SK-N-SH (cell line): Measurements from ENCODE around the gene FGF18. TPM values are rescaled to one million over a fixed set of nuclear protein-coding genes. Genes with fewer than 3 reads are reported as not detected.

Experiments used
- CTCF ChIA-PET: fragments of 300-600, 350-600 bp; formaldehyde crosslinking; extraction: SDS; loops from one replicate; lab custom pipeline; 2021; lab: Yijun Ruan, JAX
- POLR2A ChIA-PET: fragments of 350-600 bp; sonication (Branson Sonifier 250); formaldehyde crosslinking; extraction: SDS; loops from one replicate; lab custom pipeline; 2020; ENCODE audit warnings: antibody characterized with exemption, inconsistent platforms; lab: Yijun Ruan, JAX
- DNase-seq: peaks from one replicate; pipeline ENCODE4 v3.0.0; 2012
- H2AFZ ChIP-seq: fragments of 200-600 bp; sonication (generic); 2 replicates; pipeline ENCODE4 v1.8.1; 2016; ENCODE audit warnings: antibody characterized with exemption, mild to moderate bottlenecking, low read depth
- H3F3A ChIP-seq: fragments of 200-600 bp; sonication (generic); replicated peaks from 2 replicates; pipeline ENCODE3; 2016; ENCODE audit warnings: antibody characterized with exemption, mild to moderate bottlenecking; ENCODE audit not compliant: insufficient read depth
- H3K27ac ChIP-seq, 2 experiments: fragments of 200-500 bp in 1 of 2; fragments of 200-600 bp in 1 of 2; sonication (Bioruptor generic) in 1 of 2; sonication (generic), shearing (Covaris generic) in 1 of 2; 2 replicates each; pipeline versions ENCODE4 v1.5.1 to v1.6.1; 2014 to 2016; ENCODE audit warnings: low read depth in 2 of 2, inconsistent platforms in 1 of 2, low read length in 1 of 2, mild to moderate bottlenecking in 1 of 2, mixed read lengths in 1 of 2
- H3K27me3 ChIP-seq: fragments of 200-600 bp; sonication (generic), shearing (Covaris generic); 2 replicates; pipeline ENCODE4 v1.6.1; 2016; ENCODE audit warnings: mixed run types; ENCODE audit not compliant: insufficient read depth
- H3K36me3 ChIP-seq, 2 experiments: fragments of 200-500 bp in 1 of 2; fragments of 200-600 bp in 1 of 2; sonication (Bioruptor generic) in 1 of 2; sonication (generic) in 1 of 2; replicated peaks in 1 of 2; 2 replicates each; pipeline versions ENCODE3 to v1.5.1; 2014 to 2016; ENCODE audit warnings: low read length in 1 of 2, mild to moderate bottlenecking in 1 of 2; ENCODE audit not compliant: insufficient read depth in 2 of 2, control insufficient read depth in 1 of 2
- H3K4me1 ChIP-seq, 2 experiments: fragments of 200-500 bp in 1 of 2; fragments of 200-600 bp in 1 of 2; sonication (Bioruptor generic) in 1 of 2; sonication (generic), shearing (Covaris generic) in 1 of 2; 2 replicates each; pipeline versions ENCODE4 v1.5.1 to v1.6.1; 2014 to 2016; ENCODE audit warnings: low read depth in 1 of 2, low read length in 1 of 2, mixed run types in 1 of 2; ENCODE audit not compliant: insufficient read depth in 2 of 2, control insufficient read depth in 1 of 2
- H3K4me2 ChIP-seq: fragments of 200-600 bp; sonication (generic), shearing (Covaris generic); 2 replicates; pipeline ENCODE4 v1.6.1; 2017; ENCODE audit warnings: mixed run types
- H3K4me3 ChIP-seq, 2 experiments: fragments of 200-500 bp in 1 of 2; fragments of 200-600 bp in 1 of 2; sonication (Bioruptor generic) in 1 of 2; sonication (generic), shearing (Covaris generic) in 1 of 2; 2 replicates each; pipeline versions ENCODE4 v1.5.1 to v1.8.1; 2014 to 2016; ENCODE audit warnings: low read depth in 2 of 2, inconsistent platforms in 1 of 2, low read length in 1 of 2, mild to moderate bottlenecking in 1 of 2, mixed read lengths in 1 of 2, moderate library complexity in 1 of 2
- H3K79me2 ChIP-seq: fragments of 200-600 bp; sonication (generic); 2 replicates; pipeline ENCODE4 v1.8.1; 2017; ENCODE audit warnings: mild to moderate bottlenecking; ENCODE audit not compliant: insufficient read depth
- H3K9ac ChIP-seq: fragments of 200-600 bp; sonication (generic); 2 replicates; pipeline ENCODE4 v1.6.1; 2017; ENCODE audit warnings: mixed run types
- H3K9me2 ChIP-seq: fragments of 200-600 bp; sonication (generic); 2 replicates; pipeline ENCODE4 v1.6.1; 2017; ENCODE audit warnings: mixed run types
- H3K9me3 ChIP-seq: fragments of 200-600 bp; sonication (generic); 2 replicates; pipeline ENCODE4 v1.6.1; 2017; ENCODE audit warnings: mixed run types, mild to moderate bottlenecking, moderate library complexity
- H4K20me1 ChIP-seq: fragments of 200-600 bp; sonication (generic); 2 replicates; pipeline ENCODE4 v1.6.1; 2017; ENCODE audit warnings: mild to moderate bottlenecking, mixed run types; ENCODE audit not compliant: insufficient read depth
- CHD2 ChIP-seq: fragments of 150-350 bp; IDR thresholded peaks from 2 replicates; pipeline ENCODE4 v1.6.1; 2018; ENCODE audit warnings: low read length; ENCODE audit not compliant: partially characterized antibody
- ELF1 ChIP-seq: IDR thresholded peaks from 2 replicates; pipeline ENCODE4 v1.4.0; 2012
- EP300 ChIP-seq, 2 experiments: IDR thresholded peaks; 2 replicates each; pipeline versions ENCODE4 v1.4.0 to v1.6.1; 2012; ENCODE audit warnings: borderline replicate concordance in 1 of 2, low read depth in 1 of 2, low read length in 1 of 2
- EZH2phosphoT487 ChIP-seq: fragments of 200-600 bp; sonication (generic); IDR thresholded peaks from 2 replicates; pipeline ENCODE4 v1.6.1; 2017; ENCODE audit warnings: low read depth, mixed run types, mild to moderate bottlenecking, antibody characterized with exemption, moderate library complexity, borderline replicate concordance
- FOSL2 ChIP-seq: IDR thresholded peaks from 2 replicates; pipeline ENCODE4 v1.4.0; 2012; ENCODE audit warnings: low read depth, mild to moderate bottlenecking, moderate library complexity, borderline replicate concordance
- FOXM1 ChIP-seq: IDR thresholded peaks from 2 replicates; pipeline ENCODE4 v1.4.0; 2012; ENCODE audit warnings: low read depth, mild to moderate bottlenecking
- GABPA ChIP-seq: IDR thresholded peaks from 2 replicates; pipeline ENCODE4 v1.4.0; 2012; ENCODE audit warnings: low read depth, mild to moderate bottlenecking
- IRF3 ChIP-seq: fragments of 150-350 bp; IDR thresholded peaks from 2 replicates; pipeline ENCODE4 v1.6.1; 2016; ENCODE audit warnings: mild to moderate bottlenecking, low read depth, low read length
- MXI1 ChIP-seq: IDR thresholded peaks from 2 replicates; pipeline ENCODE4 v1.6.1; 2012; ENCODE audit warnings: mild to moderate bottlenecking, low read depth, low read length, improper control_type of control experiment
- NFIC ChIP-seq: IDR thresholded peaks from 2 replicates; pipeline ENCODE4 v1.4.0; 2012; ENCODE audit warnings: borderline replicate concordance
- POLR2AphosphoS5 ChIP-seq: IDR thresholded peaks from 2 replicates; pipeline ENCODE4 v1.6.1; 2012; ENCODE audit warnings: low read depth, low read length
- SMC3 ChIP-seq: IDR thresholded peaks from 2 replicates; pipeline ENCODE4 v1.6.1; 2012; ENCODE audit warnings: low read depth, low read length, improper control_type of control experiment
- YY1 ChIP-seq: IDR thresholded peaks from 2 replicates; pipeline ENCODE4 v1.4.0; 2012; ENCODE audit warnings: low read depth, mild to moderate bottlenecking
- WGBS: methylation state at CpG from one replicate; pipeline ENCODE4 v1.1.6; 2017; ENCODE audit warnings: low lambda C conversion rate; 5-methylcytosine and 5-hydroxymethylcytosine counted together
- polyA plus RNA-seq, 3 experiments: library from polyadenylated mRNA; depleted of rRNA; stranded (reverse); fragments of >200 nt; gene quantifications; 2 replicates each; pipeline ENCODE4 v1.2.3, GENCODE V29; 2012
- TF ChIP-seq, protein P1 (sequence below): fragments of 150-350 bp; IDR thresholded peaks from 2 replicates; pipeline ENCODE4 v1.6.1; 2017; ENCODE audit warnings: antibody characterized with exemption, low read length, low read depth, borderline replicate concordance

FGF18 gene
- polyA plus RNA-seq, 1 of the 3 experiments (the other 2 are of a cell fraction): 0.89 TPM

- no peaks in the 10 kb centered on the region for H3K36me3 ChIP-seq
- H3K4me3 ChIP-seq: no peak overlapping the region
- H3K9me2 ChIP-seq: no peaks in the 10 kb centered on the region
- no peak overlapping the region for H2AFZ ChIP-seq
- H3K27me3 ChIP-seq: no peaks in the 10 kb centered on the region
- 68% methylated on average over 11 of the region's 15 CpGs for WGBS
- no peak overlapping the region for H3K4me2 ChIP-seq
- TF ChIP-seq MXI1 (no peak), GABPA (no peak), IRF3 (no peak), NFIC (no peak), YY1 (no peak), EP300 (IDR thresholded peaks at IDR 0.05; ENCODE audit: borderline replicate concordance in 1 of 2, low read depth in 1 of 2, low read length in 1 of 2) (no peak), SMC3 (no peak), ELF1 (no peak), POLR2AphosphoS5 (no peak)
- TF ChIP-seq, all 33 proteins: peak for 0
- POLR2A ChIA-PET: no interaction called here
- Histone ChIP-seq H3F3A (no peaks in the 10 kb centered on the region), H3K9ac (no peak overlapping the region), H4K20me1 (no peaks in the 10 kb centered on the region), H3K27ac (no peak overlapping the region), H3K9me3 (no peaks in the 10 kb centered on the region), H3K4me1 (no peaks in the 10 kb centered on the region), H3K79me2 (no peaks in the 10 kb centered on the region)
- CTCF ChIA-PET: interaction anchor here (0.9 to 1.6 kb wide), 3 partner anchors 22 to 44 kb away, joined by 3 to 5 read pairs (median 3); no protein-coding TSS in a partner anchor
- DNase-seq: no peak
Measured at GRCh38 chr5:171462136-171462927, 42.9 kb downstream of the FGF18 start.

DNA sequence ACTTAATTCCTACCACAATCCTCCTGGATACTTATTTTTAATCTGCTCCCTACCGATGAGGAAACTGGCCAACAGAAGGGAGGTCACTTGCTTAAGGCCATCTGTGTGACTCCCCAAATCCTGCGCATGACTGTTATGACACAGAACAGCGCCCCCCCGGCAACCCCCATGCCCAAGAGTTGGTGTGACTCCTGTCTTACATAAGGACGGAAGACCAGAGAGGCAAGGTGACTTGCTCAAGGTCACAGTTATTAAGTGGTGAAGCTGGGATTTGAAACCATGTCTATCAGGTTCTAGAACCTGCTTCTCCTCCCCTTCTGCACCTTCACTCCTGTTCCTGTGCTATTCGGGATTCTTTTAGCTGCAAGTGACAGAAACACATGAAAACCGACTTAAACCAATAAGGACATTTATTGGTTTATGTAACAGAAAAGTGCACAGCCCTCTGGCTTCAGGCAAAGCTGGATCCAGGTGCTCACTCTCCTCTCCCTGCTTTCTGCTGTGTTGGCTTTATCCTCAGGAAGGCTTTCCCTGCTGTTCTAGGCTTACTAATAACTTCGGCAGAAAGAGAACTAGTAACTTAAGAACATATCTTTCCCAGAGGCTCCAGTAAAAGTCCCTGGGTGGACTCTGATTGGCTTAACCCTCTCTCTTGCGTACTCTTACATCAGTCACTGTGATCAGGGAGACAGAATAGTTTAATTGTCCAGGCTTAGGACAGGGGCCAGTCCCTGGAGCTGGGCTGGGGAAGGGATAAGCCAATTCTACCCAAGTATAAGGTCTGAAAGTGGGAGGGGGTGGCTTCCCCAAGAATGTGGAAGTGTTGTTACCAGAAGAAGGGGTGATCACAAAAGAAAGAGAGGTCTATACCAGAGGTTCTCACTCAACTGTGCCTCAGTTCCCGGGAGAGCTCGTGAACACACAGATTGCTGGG, 43.7 kb downstream of the FGF18 start:
- H3K36me3 ChIP-seq: no peaks in the 10 kb centered on the region
- H3K9ac ChIP-seq: no peak overlapping the region
- ChIA-PET CTCF (interaction anchor here (0.9 to 1.6 kb wide), 3 partner anchors 21 to 45 kb away, joined by 3 to 5 read pairs (median 3); no protein-coding TSS in a partner anchor), POLR2A (no interaction called here)
- DNase-seq: no peak
- no peak overlapping the region for H2AFZ ChIP-seq
- H3K9me2 ChIP-seq: no peaks in the 10 kb centered on the region
- no peak overlapping the region for H3K4me2 ChIP-seq
- H4K20me1 ChIP-seq: no peaks in the 10 kb centered on the region
- no peaks in the 10 kb centered on the region for H3K79me2 ChIP-seq
- no peak overlapping the region for H3K27ac ChIP-seq
- WGBS: 54% methylated on average over 11 of the region's 11 CpGs
- no peaks in the 10 kb centered on the region for H3K27me3 ChIP-seq
- no peak overlapping the region for H3K4me3 ChIP-seq
- TF ChIP-seq FOSL2 (no peak), CHD2 (no peak), FOXM1 (no peak), NFIC (no peak), ELF1 (no peak), EZH2phosphoT487 (no peak), POLR2AphosphoS5 (no peak)
- TF ChIP-seq, protein P1, sequence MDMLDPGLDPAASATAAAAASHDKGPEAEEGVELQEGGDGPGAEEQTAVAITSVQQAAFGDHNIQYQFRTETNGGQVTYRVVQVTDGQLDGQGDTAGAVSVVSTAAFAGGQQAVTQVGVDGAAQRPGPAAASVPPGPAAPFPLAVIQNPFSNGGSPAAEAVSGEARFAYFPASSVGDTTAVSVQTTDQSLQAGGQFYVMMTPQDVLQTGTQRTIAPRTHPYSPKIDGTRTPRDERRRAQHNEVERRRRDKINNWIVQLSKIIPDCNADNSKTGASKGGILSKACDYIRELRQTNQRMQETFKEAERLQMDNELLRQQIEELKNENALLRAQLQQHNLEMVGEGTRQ: no peak
- H3F3A ChIP-seq: no peaks in the 10 kb centered on the region
- H3K4me1 ChIP-seq: no peaks in the 10 kb centered on the region
- no peaks in the 10 kb centered on the region for H3K9me3 ChIP-seq
